ENCODE results near the gene ZNF534.
"Not testable (repeated sequence)": the region's sequence is repeated elsewhere in the genome, so short reads cannot be mapped to it uniquely, and the experiment has no call there.

The ZNF534 gene

DNA sequence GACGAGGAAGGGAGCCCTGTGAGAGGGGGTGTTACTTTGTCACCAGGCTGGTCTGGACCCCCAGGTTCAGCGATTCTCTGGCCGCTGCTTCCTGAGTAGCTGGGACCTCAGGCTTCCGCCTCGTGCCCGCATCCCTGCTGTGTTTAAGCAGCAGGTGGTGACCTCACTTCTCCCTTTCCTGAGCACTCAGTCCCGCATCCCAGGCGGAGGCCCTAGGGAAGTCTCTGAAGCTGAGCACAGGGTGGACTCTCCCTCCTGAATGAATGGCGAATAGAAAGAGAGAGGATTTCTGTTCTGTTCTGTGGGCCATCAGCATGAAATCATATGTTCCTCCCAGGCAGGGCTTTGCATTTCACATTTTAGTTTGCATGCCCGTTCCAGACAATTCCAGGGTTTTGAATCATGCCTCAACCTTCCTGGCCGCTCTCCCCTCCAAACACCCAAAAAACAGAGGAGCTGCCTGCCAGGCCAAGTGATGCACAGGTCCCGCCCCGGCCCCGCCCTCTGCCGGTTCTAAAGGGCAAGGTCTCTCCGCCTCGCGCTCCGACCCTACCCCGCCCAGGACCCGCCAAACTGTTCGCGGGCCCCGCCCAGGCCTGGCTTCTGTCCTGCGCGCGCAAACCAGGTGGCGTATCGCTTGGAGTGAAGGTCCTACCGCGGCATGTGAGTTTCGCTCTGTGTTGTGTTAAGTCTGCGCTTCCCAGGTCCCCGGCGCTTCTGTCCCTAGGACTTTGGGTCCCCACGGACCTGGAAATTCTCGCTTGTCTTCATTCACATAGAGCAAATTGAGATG lies 63.4 kb downstream of the ZNF534 start:
- no peak overlapping the region for H3K4me3 ChIP-seq (ENCODE audit: low read length)
- no peak for DNase-seq (ENCODE audit: low read depth, low spot score)

- H3K4me3 ChIP-seq (ENCODE audit: low read length) = no peak overlapping the region
- no peak for DNase-seq (ENCODE audit: low read depth, low spot score)
Measured at GRCh38 chr19:52492994-52493470, 64.1 kb downstream of the ZNF534 start.

DNA sequence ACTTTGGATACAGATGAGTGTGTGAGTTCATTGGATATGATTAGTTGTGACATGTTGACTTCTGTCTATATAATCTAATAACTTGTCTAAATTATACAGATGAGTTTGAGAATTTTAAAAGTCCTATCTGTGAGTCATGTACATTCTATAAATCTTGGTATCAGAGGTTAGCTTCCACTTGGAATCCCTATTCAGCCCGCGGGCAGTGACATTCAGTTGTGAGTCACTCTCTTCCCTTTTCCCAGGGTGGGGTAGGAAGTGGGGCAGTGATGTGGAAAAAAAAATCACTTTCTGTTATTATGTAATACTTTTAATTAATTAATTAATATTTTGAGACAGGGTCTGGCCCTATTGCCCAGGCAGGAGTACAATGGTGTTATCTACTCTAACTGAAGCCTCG lies 65.6 kb downstream of the ZNF534 start:
- H3K4me3 ChIP-seq (ENCODE audit: low read length) = no peak overlapping the region
- no peak for DNase-seq (ENCODE audit: low read depth, low spot score)

DNA sequence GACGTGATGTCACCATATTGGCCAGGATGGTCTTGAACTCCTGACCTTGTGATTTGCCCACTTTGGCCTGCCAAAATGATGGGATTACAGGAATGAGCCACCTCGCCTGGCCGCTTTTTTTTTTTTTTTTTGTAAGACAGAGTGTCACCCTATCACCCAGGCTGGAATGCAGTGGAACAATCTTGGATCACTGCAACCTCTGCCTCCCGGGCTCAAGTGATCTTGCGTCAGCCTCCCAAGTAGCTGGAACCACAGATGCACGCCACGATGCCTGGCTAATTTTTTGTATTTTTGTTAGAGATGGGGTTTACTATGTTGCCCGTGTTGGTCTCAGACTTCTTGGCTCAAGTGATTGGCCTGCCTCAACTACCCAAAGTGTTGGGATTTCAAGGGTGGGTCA lies 69.6 kb downstream of the ZNF534 start:
- no peak overlapping the region for H3K4me3 ChIP-seq (ENCODE audit: low read length)
- no peak for DNase-seq (ENCODE audit: low read depth, low spot score)

DNA sequence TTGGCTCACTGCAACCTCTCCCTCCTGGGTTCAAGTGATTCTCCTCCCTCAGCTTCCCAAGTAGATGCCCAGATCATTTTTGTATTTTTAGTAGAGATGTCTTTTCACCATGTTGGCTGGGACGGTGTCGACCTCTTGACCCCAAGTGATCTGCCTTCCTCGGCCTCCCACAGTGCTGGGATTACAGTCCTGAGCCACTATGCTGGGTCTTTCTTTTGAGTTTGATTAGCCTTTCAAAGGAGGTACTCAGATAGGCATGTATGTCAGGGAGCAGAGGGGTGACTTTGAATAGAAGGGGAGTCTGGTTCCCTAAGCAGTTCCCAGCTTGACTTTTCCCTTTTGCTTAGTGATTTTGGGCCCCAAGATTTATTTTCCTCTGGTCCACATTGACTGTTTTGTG lies 71.5 kb downstream of the ZNF534 start:
- not testable (repeated sequence) for DNase-seq (ENCODE audit: low read depth, low spot score); H3K4me3 ChIP-seq (ENCODE audit: low read length)

DNA sequence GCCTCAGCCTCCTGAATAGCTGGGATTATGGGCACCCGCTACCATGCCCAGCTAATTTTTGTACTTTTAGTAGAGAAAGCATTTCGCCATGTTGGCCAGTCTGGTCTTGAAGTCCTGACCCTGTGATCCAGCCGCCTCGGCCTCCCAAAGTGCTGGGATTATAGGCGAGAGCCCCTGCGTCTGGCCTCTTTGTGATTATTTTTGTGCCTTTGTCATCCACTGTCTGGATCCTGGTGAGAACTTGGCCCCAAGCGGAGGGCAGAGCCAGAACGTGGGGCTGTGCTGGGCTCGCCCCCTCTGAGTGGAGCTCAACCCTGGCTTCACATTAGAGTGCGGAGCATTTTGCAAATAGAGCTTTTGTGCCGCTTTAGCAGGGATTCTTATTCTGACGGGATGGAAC lies 72.0 kb downstream of the ZNF534 start:
- not testable (repeated sequence) for H3K4me3 ChIP-seq (ENCODE audit: low read length); DNase-seq (ENCODE audit: low read depth, low spot score)

All from Jurkat, Clone E6-1 (cell line).